ENCODE data around the gene NPIPB2. TPM values are rescaled to one million over a fixed set of nuclear protein-coding genes. Genes with fewer than 3 reads are reported as not detected.
"Not testable (repeated sequence)": the region's sequence is repeated elsewhere in the genome, so short reads cannot be mapped to it uniquely, and the experiment has no call there.

Gene NPIPB2
- total RNA-seq, 1 experiment from 2014 or later = 2.4 TPM

- ATAC-seq (no peak), DNase-seq (no peak)
- H4K20me1 ChIP-seq (ENCODE audit: low read length) = no peaks in the 10 kb centered on the region
- H3K4me2 ChIP-seq (ENCODE audit: low read length) = no peak overlapping the region
- H3K79me2 ChIP-seq (ENCODE audit: low read length) = no peaks in the 10 kb centered on the region
- no peaks in the 10 kb centered on the region for H3K9me3 ChIP-seq (ENCODE audit: low read length)
- no peaks in the 10 kb centered on the region for H3F3A ChIP-seq (ENCODE audit: low read length, unreplicated experiment)
- H3K27me3 ChIP-seq (ENCODE audit: low read length) = no peaks in the 10 kb centered on the region
- no peaks in the 10 kb centered on the region for H3K36me3 ChIP-seq (ENCODE audit: low read depth, low read length)
- no peak overlapping the region for H3K9ac ChIP-seq (ENCODE audit: low read length)
- ChIA-PET CTCF (no interaction called here), POLR2A (ENCODE audit: unreplicated experiment) (no interaction called here)
- no peak overlapping the region for H3K4me3 ChIP-seq (ENCODE audit: low read length)
- no TSS peak for BruUV-seq (replicated peaks)
- no peak overlapping the region for H2AFZ ChIP-seq (ENCODE audit: low read length)
- intact Hi-C loops (cut with micrococcal nuclease) = no loop called here
- TF ChIP-seq, protein P1, sequence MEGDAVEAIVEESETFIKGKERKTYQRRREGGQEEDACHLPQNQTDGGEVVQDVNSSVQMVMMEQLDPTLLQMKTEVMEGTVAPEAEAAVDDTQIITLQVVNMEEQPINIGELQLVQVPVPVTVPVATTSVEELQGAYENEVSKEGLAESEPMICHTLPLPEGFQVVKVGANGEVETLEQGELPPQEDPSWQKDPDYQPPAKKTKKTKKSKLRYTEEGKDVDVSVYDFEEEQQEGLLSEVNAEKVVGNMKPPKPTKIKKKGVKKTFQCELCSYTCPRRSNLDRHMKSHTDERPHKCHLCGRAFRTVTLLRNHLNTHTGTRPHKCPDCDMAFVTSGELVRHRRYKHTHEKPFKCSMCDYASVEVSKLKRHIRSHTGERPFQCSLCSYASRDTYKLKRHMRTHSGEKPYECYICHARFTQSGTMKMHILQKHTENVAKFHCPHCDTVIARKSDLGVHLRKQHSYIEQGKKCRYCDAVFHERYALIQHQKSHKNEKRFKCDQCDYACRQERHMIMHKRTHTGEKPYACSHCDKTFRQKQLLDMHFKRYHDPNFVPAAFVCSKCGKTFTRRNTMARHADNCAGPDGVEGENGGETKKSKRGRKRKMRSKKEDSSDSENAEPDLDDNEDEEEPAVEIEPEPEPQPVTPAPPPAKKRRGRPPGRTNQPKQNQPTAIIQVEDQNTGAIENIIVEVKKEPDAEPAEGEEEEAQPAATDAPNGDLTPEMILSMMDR (conservative IDR thresholded peaks at IDR 0.05; ENCODE audit: low read depth, low read length) = no peak
- TF ChIP-seq EZH2phosphoT487 (IDR thresholded peaks at IDR 0.05; ENCODE audit: borderline replicate concordance, low read length) (no peak), EZH2 (IDR thresholded peaks at IDR 0.05; ENCODE audit: low read length, unreplicated experiment) (no peak)
- H3K9me2 ChIP-seq (replicated peaks; ENCODE audit: low read length) = no peaks in the 10 kb centered on the region
- H3K4me1 ChIP-seq (ENCODE audit: insufficient read depth, low read length) = no peaks in the 10 kb centered on the region
- H3K27ac ChIP-seq (ENCODE audit: low read length) = no peak overlapping the region
These were observed 24.3 kb upstream of the NPIPB2 start for GRCh38 chr16:11966173-11966572.

DNA sequence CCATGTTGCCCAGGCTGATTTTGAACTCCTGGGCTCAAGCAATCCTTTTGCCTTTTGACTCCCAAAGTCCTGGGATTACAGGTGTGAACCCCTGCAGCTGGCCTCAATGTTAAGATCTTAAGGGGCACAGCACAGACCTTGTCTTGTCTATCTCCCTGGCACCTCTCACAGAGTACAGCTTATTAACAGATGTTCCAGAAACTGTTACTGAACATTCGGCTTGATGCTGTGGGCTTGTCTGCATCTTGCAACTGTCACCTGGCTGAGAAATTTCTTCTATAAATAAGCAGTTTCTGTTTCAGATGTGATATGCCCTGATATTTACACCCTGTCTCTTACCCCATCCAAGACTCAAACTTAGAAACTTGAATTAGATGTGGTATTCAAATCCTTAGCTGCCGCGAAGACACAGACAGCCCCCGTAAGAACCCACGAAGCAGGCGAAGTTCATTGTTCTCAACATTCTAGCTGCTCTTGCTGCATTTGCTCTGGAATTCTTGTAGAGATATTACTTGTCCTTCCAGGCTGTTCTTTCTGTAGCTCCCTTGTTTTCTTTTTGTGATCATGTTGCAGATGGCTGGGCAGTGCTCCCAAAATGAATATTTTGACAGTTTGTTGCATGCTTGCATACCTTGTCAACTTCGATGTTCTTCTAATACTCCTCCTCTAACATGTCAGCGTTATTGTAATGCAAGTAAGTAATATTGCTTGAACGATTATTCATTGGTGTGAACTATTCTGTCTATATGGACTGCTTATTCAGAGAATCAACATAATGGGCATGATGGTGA is 23.1 kb upstream of the NPIPB2 start, which contains the start of gene TNFRSF17:
Gene TNFRSF17, plus strand, starts transcription at position 450 of the 791 bp plus-strand sequence. Its CDS starts 115 bp downstream, at position 565.
- POLR2A ChIA-PET (ENCODE audit: unreplicated experiment) = no interaction called here
- H3K4me1 ChIP-seq (ENCODE audit: insufficient read depth, low read length) = no peaks in the 10 kb centered on the region
- H3K9ac ChIP-seq (ENCODE audit: low read length) = no peak within 1 kb of the TSS
- ATAC-seq = no peak
- H3K36me3 ChIP-seq (ENCODE audit: low read depth, low read length) = no peaks in the 10 kb centered on the region
- intact Hi-C loops (cut with micrococcal nuclease) = no loop called here
- CTCF ChIA-PET = interaction anchor here (1.0 kb wide), 1 partner anchor 103 kb away, joined by 4 read pairs; no protein-coding TSS in a partner anchor
- H2AFZ ChIP-seq (ENCODE audit: low read length) = no peak within 1 kb of the TSS
- H3F3A ChIP-seq (ENCODE audit: low read length, unreplicated experiment) = no peaks in the 10 kb centered on the region
- H3K9me3 ChIP-seq (ENCODE audit: low read length) = no peaks in the 10 kb centered on the region
- BruUV-seq (replicated peaks) = no TSS peak
- no peaks in the 10 kb centered on the region for H3K79me2 ChIP-seq (ENCODE audit: low read length)
- DNase-seq = no peak
- no peak within 1 kb of the TSS for H3K4me2 ChIP-seq (ENCODE audit: low read length)
- no peak within 1 kb of the TSS for H3K27ac ChIP-seq (ENCODE audit: low read length)
- H3K27me3 ChIP-seq (ENCODE audit: low read length) = no peaks in the 10 kb centered on the region
- H3K9me2 ChIP-seq (replicated peaks; ENCODE audit: low read length) = no peaks in the 10 kb centered on the region
- TF ChIP-seq, protein P1 (conservative IDR thresholded peaks at IDR 0.05; ENCODE audit: low read depth, low read length) = no peak
- TF ChIP-seq EZH2 (IDR thresholded peaks at IDR 0.05; ENCODE audit: low read length, unreplicated experiment) (no peak), EZH2phosphoT487 (IDR thresholded peaks at IDR 0.05; ENCODE audit: borderline replicate concordance, low read length) (no peak)
- H3K4me3 ChIP-seq (ENCODE audit: low read length) = no peak within 1 kb of the TSS
- no peaks in the 10 kb centered on the region for H4K20me1 ChIP-seq (ENCODE audit: low read length)

GRCh38 chr16:11963706-11964105 is 21.9 kb upstream of the NPIPB2 start:
- DNase-seq (no peak), ATAC-seq (no peak)
- no peaks in the 10 kb centered on the region for H3K9me3 ChIP-seq (ENCODE audit: low read length)
- H3K4me2 ChIP-seq (ENCODE audit: low read length) = no peak overlapping the region
- ChIA-PET CTCF (no interaction called here), POLR2A (ENCODE audit: unreplicated experiment) (no interaction called here)
- no peaks in the 10 kb centered on the region for H3K27me3 ChIP-seq (ENCODE audit: low read length)
- TF ChIP-seq EZH2 (IDR thresholded peaks at IDR 0.05; ENCODE audit: low read length, unreplicated experiment) = no peak
- TF ChIP-seq, protein P1 (conservative IDR thresholded peaks at IDR 0.05; ENCODE audit: low read depth, low read length) = no peak
- TF ChIP-seq EZH2phosphoT487 (IDR thresholded peaks at IDR 0.05; ENCODE audit: borderline replicate concordance, low read length) = no peak
- H3K9me2 ChIP-seq (replicated peaks; ENCODE audit: low read length) = no peaks in the 10 kb centered on the region
- intact Hi-C loops (cut with micrococcal nuclease) = no loop called here
- no peaks in the 10 kb centered on the region for H3F3A ChIP-seq (ENCODE audit: low read length, unreplicated experiment)
- no peaks in the 10 kb centered on the region for H4K20me1 ChIP-seq (ENCODE audit: low read length)
- H3K9ac ChIP-seq (ENCODE audit: low read length) = no peak overlapping the region
- no TSS peak for BruUV-seq (replicated peaks)
- H3K36me3 ChIP-seq (ENCODE audit: low read depth, low read length) = no peaks in the 10 kb centered on the region
- H2AFZ ChIP-seq (ENCODE audit: low read length) = no peak overlapping the region
- no peaks in the 10 kb centered on the region for H3K4me1 ChIP-seq (ENCODE audit: insufficient read depth, low read length)
- no peaks in the 10 kb centered on the region for H3K79me2 ChIP-seq (ENCODE audit: low read length)
- H3K27ac ChIP-seq (ENCODE audit: low read length) = no peak overlapping the region
- H3K4me3 ChIP-seq (ENCODE audit: low read length) = no peak overlapping the region

GRCh38 chr16:11962978-11963377 is 21.1 kb upstream of the NPIPB2 start:
- H2AFZ ChIP-seq (ENCODE audit: low read length); H3K4me2 ChIP-seq (ENCODE audit: low read length); H3K4me1 ChIP-seq (ENCODE audit: insufficient read depth, low read length); intact Hi-C loops (cut with micrococcal nuclease); H3K9me3 ChIP-seq (ENCODE audit: low read length); ATAC-seq; H3K9me2 ChIP-seq (replicated peaks; ENCODE audit: low read length); H3F3A ChIP-seq (ENCODE audit: low read length, unreplicated experiment); DNase-seq; H3K79me2 ChIP-seq (ENCODE audit: low read length); H4K20me1 ChIP-seq (ENCODE audit: low read length); H3K36me3 ChIP-seq (ENCODE audit: low read depth, low read length); H3K4me3 ChIP-seq (ENCODE audit: low read length); BruUV-seq (replicated peaks); POLR2A ChIA-PET (ENCODE audit: unreplicated experiment); H3K9ac ChIP-seq (ENCODE audit: low read length); H3K27ac ChIP-seq (ENCODE audit: low read length); H3K27me3 ChIP-seq (ENCODE audit: low read length): not testable (repeated sequence)
- CTCF ChIA-PET = interaction anchor here (0.6 kb wide), 1 partner anchor 132 kb away, joined by 3 read pairs; no protein-coding TSS in a partner anchor

All from PC-3 (cell line).